HG03460 (cell line): ENCODE data around the gene ADAM8.

Source experiments
- ATAC-seq: cut with Tn5 transposase; IDR thresholded peaks from one replicate; pipeline ENCODE4 v1.9.1; 2021; ENCODE audit not compliant: unreplicated experiment

ADAM8 gene

GRCh38 chr10:133282846-133283390 lies 6.2 kb upstream of the ADAM8 start:
- no peak for ATAC-seq

DNA sequence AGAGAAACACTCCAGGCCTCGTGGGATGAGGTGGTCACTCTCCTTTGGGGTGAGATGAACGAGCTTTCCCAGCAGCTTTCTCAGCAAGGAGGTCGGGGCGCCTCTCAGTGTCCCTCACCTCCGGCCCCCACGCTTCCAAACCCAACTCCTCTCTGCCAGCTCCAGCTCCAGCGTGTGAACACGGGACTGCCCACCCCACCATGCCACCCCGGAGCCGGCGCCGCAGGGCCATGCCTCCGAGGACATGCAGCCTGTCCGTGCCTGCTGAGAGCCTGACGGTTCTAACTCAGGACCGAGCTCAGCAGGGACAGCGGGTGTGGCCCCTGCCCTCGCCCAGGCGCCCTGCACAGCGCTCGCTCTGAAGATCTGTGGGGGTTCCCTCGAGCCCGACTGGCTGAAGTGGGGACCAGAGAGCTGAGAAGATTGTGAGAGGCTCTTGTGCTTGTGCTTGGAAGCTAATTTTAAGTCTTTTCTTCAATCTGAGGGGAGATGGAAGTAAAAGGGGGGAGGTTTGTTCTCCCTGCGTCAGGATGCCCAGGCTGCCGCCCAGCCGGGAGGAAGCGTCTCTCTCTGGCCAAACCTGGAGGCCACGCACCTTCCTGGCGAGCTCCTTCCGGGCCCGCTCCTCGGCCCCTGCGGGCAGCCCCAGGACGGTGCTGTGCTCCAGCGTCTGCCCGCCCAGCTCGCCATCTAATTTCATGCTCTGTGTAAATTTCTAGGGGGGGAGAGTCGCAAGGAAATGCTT lies 5.1 kb upstream of the ADAM8 start:
- ATAC-seq = no peak

DNA sequence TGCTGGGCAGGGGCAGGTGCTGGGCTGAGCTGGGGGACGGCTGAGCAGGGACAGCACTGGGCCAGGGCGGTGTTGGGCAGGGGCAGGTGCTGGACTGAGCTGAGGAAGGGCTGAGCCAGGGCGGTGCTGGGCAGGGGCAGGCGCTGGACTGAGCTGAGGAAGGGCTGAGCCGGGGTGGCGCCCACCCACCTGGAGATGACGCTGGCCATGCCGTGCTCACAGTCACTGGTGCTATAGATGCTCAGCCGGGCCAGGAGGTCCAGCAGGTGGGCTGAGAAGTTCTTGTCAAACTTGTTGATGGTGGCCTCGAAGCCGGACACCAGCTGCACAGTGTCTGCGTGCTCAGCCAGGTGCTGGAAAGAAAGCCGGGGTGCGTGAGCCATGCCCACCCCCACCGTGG lies 4.4 kb upstream of the ADAM8 start:
- ATAC-seq = no peak

DNA sequence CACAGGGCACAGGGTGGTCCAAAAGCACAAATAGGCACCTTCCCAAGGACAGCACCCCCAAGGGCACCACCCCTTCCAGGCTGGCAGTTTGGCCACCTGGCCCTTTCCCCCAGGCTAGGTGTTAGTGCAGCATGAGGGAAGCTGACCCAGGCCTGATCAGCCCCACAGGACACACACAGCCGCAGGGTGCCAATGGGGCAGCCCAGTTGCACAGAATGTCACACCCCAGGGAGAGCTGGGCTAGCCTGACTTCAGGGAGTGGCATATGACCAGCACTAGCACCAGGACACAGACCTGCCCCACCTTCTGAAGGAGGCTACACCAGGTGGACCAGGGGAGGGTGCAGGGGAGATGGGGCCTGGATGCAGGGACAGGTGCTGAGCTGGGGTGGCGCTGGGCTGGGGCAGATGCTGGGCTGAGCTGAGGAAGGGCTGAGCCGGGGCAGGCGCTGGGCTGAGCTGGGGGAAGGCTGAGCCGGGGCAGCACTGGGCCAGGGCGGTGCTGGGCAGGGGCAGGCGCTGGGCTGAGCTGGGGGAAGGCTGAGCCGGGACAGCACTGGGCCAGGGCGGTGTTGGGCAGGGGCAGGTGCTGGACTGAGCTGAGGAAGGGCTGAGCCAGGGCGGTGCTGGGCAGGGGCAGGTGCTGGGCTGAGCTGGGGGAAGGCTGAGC lies 3.9 kb upstream of the ADAM8 start:
- no peak for ATAC-seq

DNA sequence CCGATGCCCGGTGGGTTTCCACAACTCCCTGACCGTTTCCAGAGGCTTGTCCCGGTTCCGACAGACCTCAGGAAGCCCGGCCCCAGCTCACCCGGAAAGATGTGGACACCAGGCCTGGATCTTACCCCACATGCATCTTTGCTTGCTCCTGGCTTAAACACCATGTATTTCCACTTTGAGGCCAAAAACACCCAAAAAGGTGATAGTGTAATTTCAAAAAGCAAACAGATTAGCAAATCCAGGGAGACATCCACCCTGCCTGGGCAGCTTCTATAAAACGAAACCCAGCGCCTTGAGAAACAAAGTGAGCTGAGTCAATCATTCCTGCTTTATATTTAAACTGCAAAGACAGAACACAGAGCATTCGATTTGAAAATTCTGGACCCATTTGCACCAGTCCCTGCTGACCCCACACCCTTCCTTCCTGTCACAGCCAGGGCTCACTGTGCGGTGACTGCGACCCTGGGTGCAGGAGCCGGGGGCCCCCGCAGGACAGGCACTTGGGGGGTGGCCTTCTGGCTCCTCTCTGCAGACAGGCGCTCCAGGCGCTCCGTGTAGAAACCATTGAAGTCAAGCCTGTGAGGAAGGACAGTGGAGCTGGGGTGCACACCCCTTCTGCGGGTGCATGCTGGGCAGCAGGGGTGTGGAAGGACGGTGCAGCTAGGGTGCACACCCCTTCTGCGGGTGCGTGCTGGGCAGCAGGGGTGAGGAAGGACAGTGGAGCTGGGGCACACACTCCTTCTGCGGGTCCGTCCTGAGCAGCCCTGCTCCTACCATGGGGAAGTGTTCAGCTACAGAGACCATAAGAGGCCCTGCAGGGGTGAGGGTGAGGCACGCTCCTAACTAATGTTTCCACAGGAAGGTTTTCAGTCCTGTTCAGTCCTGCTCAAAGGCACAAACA lies 2.9 kb upstream of the ADAM8 start:
- ATAC-seq = no peak

GRCh38 chr10:133278577-133279265 lies 2.1 kb upstream of the ADAM8 start:
- ATAC-seq = peak; percentile 42

- no peak for ATAC-seq
These were observed 1.4 kb upstream of the ADAM8 start for GRCh38 chr10:133277993-133278576.

GRCh38 chr10:133277277-133277992 lies 767 bp upstream of the ADAM8 start:
- no peak for ATAC-seq

- no peak for ATAC-seq
These were observed 601 bp downstream of the ADAM8 start for GRCh38 chr10:133276100-133276434.

- ATAC-seq = peak; percentile 37
These were observed 980 bp downstream of the ADAM8 start for GRCh38 chr10:133275684-133276092.

GRCh38 chr10:133274751-133275683 lies 1.7 kb downstream of the ADAM8 start:
- peak; percentile 46 for ATAC-seq

GRCh38 chr10:133273534-133274143 lies 3.0 kb downstream of the ADAM8 start:
- no peak for ATAC-seq

GRCh38 chr10:133272964-133273420 lies 3.7 kb downstream of the ADAM8 start:
- ATAC-seq = no peak

DNA sequence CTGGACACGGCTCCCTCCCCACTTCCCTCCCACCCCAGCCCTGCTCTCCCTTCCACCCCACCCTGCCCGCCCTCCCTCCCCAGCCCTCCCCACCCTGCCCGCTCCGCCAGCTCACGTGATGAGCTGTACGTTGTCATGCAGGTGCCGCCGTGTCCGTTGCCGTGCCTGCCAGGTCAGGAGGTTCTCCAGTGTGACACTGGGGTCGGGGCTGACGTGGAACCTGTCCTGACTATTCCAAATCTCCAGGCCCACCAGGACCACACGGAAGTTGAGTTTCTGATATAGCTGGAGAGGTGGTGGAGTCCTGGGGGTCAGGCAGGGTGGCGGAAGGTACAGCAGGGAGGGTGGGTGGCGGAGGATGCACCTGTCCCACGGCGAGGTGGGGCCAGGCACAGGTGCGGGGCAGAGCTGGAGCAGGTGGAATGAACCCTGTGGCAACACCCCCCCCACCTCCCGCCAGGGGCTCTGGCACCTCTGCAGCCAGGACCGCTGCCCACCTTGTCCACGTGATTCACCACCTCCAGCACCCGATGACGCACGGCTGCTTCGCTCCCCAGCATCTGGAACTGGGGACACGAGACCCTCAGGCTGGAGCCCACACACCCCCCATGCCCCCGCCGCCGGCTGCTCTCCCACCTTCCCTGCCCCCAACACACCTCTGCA lies 4.2 kb downstream of the ADAM8 start:
- ATAC-seq = no peak

GRCh38 chr10:133271521-133272300 lies 5.0 kb downstream of the ADAM8 start:
- no peak for ATAC-seq

- ATAC-seq = no peak
These were observed 5.8 kb downstream of the ADAM8 start for GRCh38 chr10:133270773-133271297.

DNA sequence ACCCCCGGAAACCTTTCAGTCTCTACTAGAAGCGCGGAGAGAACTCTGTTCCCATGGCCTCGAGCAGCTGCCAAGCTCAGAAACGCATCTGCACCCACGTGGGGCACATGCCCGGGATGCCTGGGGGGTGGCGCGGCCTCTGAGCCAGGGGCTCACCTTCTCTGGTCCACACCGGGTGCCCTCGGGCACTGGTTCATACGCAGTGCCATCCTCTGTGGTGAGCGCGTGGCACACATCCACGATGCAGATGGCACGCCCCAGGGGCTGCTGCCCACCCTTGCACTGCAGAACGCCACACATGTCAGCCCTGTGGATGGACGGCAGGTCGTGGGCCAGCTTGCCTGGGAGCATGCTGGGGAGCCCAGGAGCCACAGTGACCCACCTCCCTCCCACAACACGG lies 6.5 kb downstream of the ADAM8 start:
- no peak for ATAC-seq
